Occipital lobe (tissue), 2 donors: ENCODE measurements around the gene SLC7A9. TPM values are rescaled to one million over a fixed set of nuclear protein-coding genes. Genes with fewer than 3 reads are reported as not detected.
"Not testable (repeated sequence)": the region's sequence is repeated elsewhere in the genome, so short reads cannot be mapped to it uniquely, and the experiment has no call there.

Experiments
- DNase-seq: peaks from one replicate; lab custom pipeline; 2025; lab: John Stamatoyannopoulos, UW
- total RNA-seq: library from RNA; depleted of rRNA; stranded (reverse); fragments of >200 nt; gene quantifications from one replicate; pipeline ENCODE4 v1.2.3, GENCODE V29; 2014

The SLC7A9 gene
- total RNA-seq, 1 donor from 2014 or later = 1.6 TPM

- no peak for DNase-seq
These were observed 5.1 kb downstream of the SLC7A9 start for GRCh38 chr19:32864318-32865007.

- DNase-seq = no peak
These were observed 5.7 kb downstream of the SLC7A9 start for GRCh38 chr19:32863841-32864240.

GRCh38 chr19:32863301-32863700 lies 6.3 kb downstream of the SLC7A9 start:
- DNase-seq = no peak

GRCh38 chr19:32862741-32863140 lies 6.8 kb downstream of the SLC7A9 start:
- no peak for DNase-seq

GRCh38 chr19:32862173-32862572 lies 7.4 kb downstream of the SLC7A9 start:
- DNase-seq = no peak

GRCh38 chr19:32861596-32861995 lies 8.0 kb downstream of the SLC7A9 start:
- no peak for DNase-seq

- DNase-seq = no peak
These were observed 10.0 kb downstream of the SLC7A9 start for GRCh38 chr19:32859591-32859990.

GRCh38 chr19:32858559-32858958 lies 11.0 kb downstream of the SLC7A9 start:
- DNase-seq = no peak

- DNase-seq = no peak
These were observed 11.4 kb downstream of the SLC7A9 start for GRCh38 chr19:32858155-32858554.

- DNase-seq = no peak
These were observed 12.0 kb downstream of the SLC7A9 start for GRCh38 chr19:32857584-32857983.

GRCh38 chr19:32856818-32857217 lies 12.7 kb downstream of the SLC7A9 start:
- not testable (repeated sequence) for DNase-seq

- no peak for DNase-seq
These were observed 17.4 kb downstream of the SLC7A9 start for GRCh38 chr19:32852216-32852615.

- DNase-seq = not testable (repeated sequence)
These were observed 21.5 kb downstream of the SLC7A9 start for GRCh38 chr19:32848035-32848434.

- DNase-seq = no peak
These were observed 25.8 kb downstream of the SLC7A9 start for GRCh38 chr19:32843716-32844245.

GRCh38 chr19:32842061-32842460 lies 27.5 kb downstream of the SLC7A9 start:
- no peak for DNase-seq

- no peak for DNase-seq
These were observed 32.0 kb downstream of the SLC7A9 start for GRCh38 chr19:32837531-32837930.

- not testable (repeated sequence) for DNase-seq
These were observed 36.2 kb downstream of the SLC7A9 start for GRCh38 chr19:32833388-32833787.

GRCh38 chr19:32832825-32833224 lies 36.7 kb downstream of the SLC7A9 start:
- DNase-seq = not testable (repeated sequence)

- DNase-seq = not testable (repeated sequence)
These were observed 37.5 kb downstream of the SLC7A9 start for GRCh38 chr19:32832094-32832493.

- no peak for DNase-seq
These were observed 38.0 kb downstream of the SLC7A9 start for GRCh38 chr19:32831611-32832010.

GRCh38 chr19:32830231-32831014 lies 39.1 kb downstream of the SLC7A9 start:
- no peak for DNase-seq

- no peak for DNase-seq
These were observed 40.1 kb downstream of the SLC7A9 start for GRCh38 chr19:32829345-32829896.
